H9 (cell line): ENCODE results near the gene PJVK. TPM values are rescaled to one million over a fixed set of nuclear protein-coding genes. Genes with fewer than 3 reads are reported as not detected.
"Not testable (repeated sequence)": the region's sequence is repeated elsewhere in the genome, so short reads cannot be mapped to it uniquely, and the experiment has no call there.

Experiments
- DNase-seq: peaks from one replicate; pipeline ENCODE4 v3.0.0-alpha.2; 2017
- H2AFZ ChIP-seq: one replicate; pipeline ENCODE4 v1.6.1; 2013; ENCODE audit warnings: mild to moderate bottlenecking, low read length, control low read depth, moderate library complexity
- H2AK5ac ChIP-seq: 2 replicates; pipeline ENCODE4 v1.6.1; 2013; ENCODE audit warnings: low read length, control low read depth, mixed read lengths; ENCODE audit not compliant: insufficient read length
- H2BK120ac ChIP-seq: one replicate; pipeline ENCODE4 v1.6.1; 2013; ENCODE audit warnings: low read depth, mild to moderate bottlenecking, low read length, control low read depth, inconsistent platforms; ENCODE audit not compliant: poor library complexity, severe bottlenecking
- H2BK12ac ChIP-seq: 2 replicates; pipeline ENCODE4 v1.6.1; 2013; ENCODE audit warnings: low read length, control low read depth, mixed read lengths, low read depth; ENCODE audit not compliant: insufficient read length
- H2BK15ac ChIP-seq: 2 replicates; pipeline ENCODE4 v1.6.1; 2013; ENCODE audit warnings: low read depth, low read length, control low read depth
- H2BK20ac ChIP-seq: one replicate; pipeline ENCODE4 v1.6.1; 2013; ENCODE audit warnings: low read depth, mild to moderate bottlenecking, low read length, control low read depth, inconsistent platforms; ENCODE audit not compliant: poor library complexity, severe bottlenecking
- H2BK5ac ChIP-seq: 2 replicates; pipeline ENCODE4 v1.6.1; 2013; ENCODE audit warnings: low read length, control low read depth, mixed read lengths; ENCODE audit not compliant: insufficient read length
- H3K14ac ChIP-seq: 2 replicates; pipeline ENCODE4 v1.6.1; 2013; ENCODE audit warnings: low read length, control low read depth; ENCODE audit not compliant: insufficient read depth
- H3K18ac ChIP-seq: 2 replicates; pipeline ENCODE4 v1.6.1; 2013; ENCODE audit warnings: low read depth, mild to moderate bottlenecking, mixed read lengths, low read length, control low read depth; ENCODE audit not compliant: insufficient read length
- H3K23ac ChIP-seq: 2 replicates; pipeline ENCODE4 v1.6.1; 2013; ENCODE audit warnings: low read length, control low read depth, mixed read lengths, low read depth; ENCODE audit not compliant: insufficient read length
- H3K23me2 ChIP-seq: 2 replicates; pipeline ENCODE4 v1.6.1; 2013; ENCODE audit warnings: low read depth, mild to moderate bottlenecking, mixed read lengths, low read length, control low read depth; ENCODE audit not compliant: insufficient read length, poor library complexity, severe bottlenecking
- H3K27ac ChIP-seq: 2 replicates; pipeline ENCODE4 v1.5.1; 2013; ENCODE audit warnings: low read length, control low read depth, mixed read lengths, low read depth; ENCODE audit not compliant: insufficient read length
- H3K27me3 ChIP-seq: 2 replicates; pipeline ENCODE4 v1.6.1; 2013; ENCODE audit warnings: low read length, control low read depth, inconsistent platforms; ENCODE audit not compliant: insufficient read depth
- H3K4ac ChIP-seq: 2 replicates; pipeline ENCODE4 v1.6.1; 2013; ENCODE audit warnings: low read depth, mild to moderate bottlenecking, control low read depth, inconsistent platforms, low read length, moderate library complexity
- H3K4me1 ChIP-seq: 2 replicates; pipeline ENCODE4 v1.6.1; 2013; ENCODE audit warnings: low read length, control low read depth, inconsistent platforms; ENCODE audit not compliant: insufficient read depth
- H3K4me2 ChIP-seq: 2 replicates; pipeline ENCODE4 v1.6.1; 2013; ENCODE audit warnings: low read length, control low read depth, mixed read lengths; ENCODE audit not compliant: insufficient read length, insufficient read depth
- H3K56ac ChIP-seq: 2 replicates; pipeline ENCODE4 v1.6.1; 2013; ENCODE audit warnings: low read depth, mild to moderate bottlenecking, mixed read lengths, low read length, control low read depth; ENCODE audit not compliant: insufficient read length
- H3K79me1 ChIP-seq: 2 replicates; pipeline ENCODE4 v1.6.1; 2013; ENCODE audit warnings: low read depth, mild to moderate bottlenecking, moderate library complexity, low read length, control low read depth, inconsistent platforms; ENCODE audit not compliant: insufficient read depth, poor library complexity, severe bottlenecking
- H3K79me2 ChIP-seq: 2 replicates; pipeline ENCODE4 v1.6.1; 2013; ENCODE audit warnings: low read length, control low read depth, inconsistent platforms; ENCODE audit not compliant: insufficient read depth
- H3K9ac ChIP-seq: 2 replicates; pipeline ENCODE4 v1.6.1; 2013; ENCODE audit warnings: low read length, control low read depth, mixed read lengths; ENCODE audit not compliant: insufficient read length; ENCODE audit errors: extremely low read depth
- H3K9me3 ChIP-seq: one replicate; pipeline ENCODE4 v1.6.1; 2013; ENCODE audit warnings: low read depth, low read length, inconsistent platforms; ENCODE audit not compliant: control insufficient read depth
- H3T11ph ChIP-seq: one replicate; pipeline ENCODE4 v1.6.1; 2013; ENCODE audit warnings: mild to moderate bottlenecking, low read length, control low read depth, inconsistent platforms
- H4K20me1 ChIP-seq: one replicate; pipeline ENCODE4 v1.6.1; 2013; ENCODE audit not compliant: control insufficient read depth, insufficient read length, insufficient read depth
- H4K5ac ChIP-seq: 2 replicates; pipeline ENCODE4 v1.6.1; 2013; ENCODE audit warnings: low read depth, mild to moderate bottlenecking, mixed read lengths, low read length, control low read depth; ENCODE audit not compliant: insufficient read length
- H4K8ac ChIP-seq: replicated peaks from 2 replicates; pipeline ENCODE4 v1.6.1; 2013; ENCODE audit warnings: low read length, control low read depth, mixed read lengths, low read depth; ENCODE audit not compliant: insufficient read length
- H4K91ac ChIP-seq: 2 replicates; pipeline ENCODE4 v1.6.1; 2013; ENCODE audit warnings: low read depth, mild to moderate bottlenecking, moderate library complexity, mixed read lengths, low read length, control low read depth; ENCODE audit not compliant: insufficient read length
- H3K27ac Mint-ChIP-seq, 3 experiments: 2 replicates in 2 of 3; 3 replicates in 1 of 3; pipeline ENCODE4 v1.8.0; 2020 to 2021; ENCODE audit warnings: mixed read lengths in 3 of 3, mild to moderate bottlenecking in 1 of 3, moderate library complexity in 1 of 3
- H3K27me3 Mint-ChIP-seq: 2 replicates; pipeline ENCODE4 v1.8.0; 2021; ENCODE audit warnings: low read depth, mild to moderate bottlenecking, moderate library complexity, mixed read lengths
- H3K36me3 Mint-ChIP-seq, 3 experiments: 2 replicates in 2 of 3; 3 replicates in 1 of 3; pipeline ENCODE4 v1.8.0; 2020 to 2021; ENCODE audit warnings: low read depth in 3 of 3, mixed read lengths in 3 of 3; ENCODE audit not compliant: insufficient read depth in 1 of 3
- H3K4me1 Mint-ChIP-seq, 2 experiments: 2 replicates each; pipeline ENCODE4 v1.8.0; 2020; ENCODE audit warnings: mixed read lengths in 2 of 2
- H3K4me3 Mint-ChIP-seq, 2 experiments: 2 replicates in 1 of 2; 3 replicates in 1 of 2; pipeline ENCODE4 v1.8.0; 2020 to 2021; ENCODE audit warnings: mild to moderate bottlenecking in 2 of 2, mixed read lengths in 2 of 2, moderate library complexity in 1 of 2
- H3K9me3 Mint-ChIP-seq, 2 experiments: 2 replicates in 1 of 2; 3 replicates in 1 of 2; pipeline ENCODE4 v1.8.0; 2020; ENCODE audit warnings: mild to moderate bottlenecking in 2 of 2, mixed read lengths in 2 of 2, moderate library complexity in 1 of 2
- CTCF ChIP-seq: fragments of 200-600 bp; sonication (generic); conservative IDR thresholded peaks from 3 replicates; pipeline ENCODE4 v1.8.0; 2021; ENCODE audit warnings: antibody characterized with exemption, mild to moderate bottlenecking
- WGBS: extraction: QIAGEN DNeasy Blood & Tissue Kit; methylation state at CpG from one replicate; pipeline ENCODE4 v1.1.7; 2013; ENCODE audit warnings: missing lambda C conversion rate, low lambda C conversion rate, mixed read lengths; ENCODE audit not compliant: insufficient read length; ENCODE audit errors: extremely low coverage; 5-methylcytosine and 5-hydroxymethylcytosine counted together
- total RNA-seq: library from RNA; stranded (reverse); gene quantifications from 2 replicates; pipeline ENCODE4 v1.2.1, GENCODE V29; 2021

The PJVK gene
- total RNA-seq, 1 experiment from 2014 or later, result 4.7 TPM

GRCh38 chr2:178469219-178469849 lies 18.2 kb downstream of the PJVK start:
- Histone ChIP-seq H2BK12ac (no peak overlapping the region), H3K9me3 (no peaks in the 10 kb centered on the region), H4K20me1 (no peaks in the 10 kb centered on the region), H2BK5ac (no peak overlapping the region), H3K18ac (no peak overlapping the region), H3K4ac (no peak overlapping the region), H3K4me2 (no peak overlapping the region), H3K79me2 (no peaks in the 10 kb centered on the region), H3K23ac (no peak overlapping the region), H3K23me2 (no peaks in the 10 kb centered on the region), H3K79me1 (no peaks in the 10 kb centered on the region), H3K14ac (no peak overlapping the region), H3K4me1 (no peaks in the 10 kb centered on the region), H2BK120ac (no peak overlapping the region), H4K91ac (no peak overlapping the region), H3K9ac (no peak overlapping the region), H3T11ph (no peak overlapping the region), H2AK5ac (no peak overlapping the region), H2AFZ (no peak overlapping the region), H4K5ac (no peak overlapping the region), H3K27ac (no peak overlapping the region), H2BK15ac (no peak overlapping the region), H4K8ac (no peak overlapping the region), H3K27me3 (no peaks in the 10 kb centered on the region), H3K56ac (no peak overlapping the region), H2BK20ac (no peak overlapping the region)
- WGBS, result no CpG with 5 or more reads among the region's 7 CpGs
- TF ChIP-seq CTCF, result no peak
- Mint-ChIP-seq H3K27ac (no peak overlapping the region), H3K27me3 (no peaks in the 10 kb centered on the region), H3K9me3 (no peaks in the 10 kb centered on the region), H3K4me1 (0 out of 4 replicates have a peak, but pooled peaks cover 0 to 4% of the 10 kb centered on the region in 2 experiments), H3K36me3 (no peaks in the 10 kb centered on the region), H3K4me3 (no peak overlapping the region)
- no peak for DNase-seq

GRCh38 chr2:178471313-178471712 lies 20.1 kb downstream of the PJVK start:
- not testable (repeated sequence) for DNase-seq, H3K79me2 ChIP-seq, H2BK5ac ChIP-seq, H4K91ac ChIP-seq, H2BK12ac ChIP-seq, H4K5ac ChIP-seq, H3K9me3 Mint-ChIP-seq, H3K18ac ChIP-seq, H2BK20ac ChIP-seq, H2BK120ac ChIP-seq, H4K8ac ChIP-seq, H3K27me3 Mint-ChIP-seq, H3K79me1 ChIP-seq, H3K4me3 Mint-ChIP-seq, H3K9me3 ChIP-seq, H3K4me1 Mint-ChIP-seq, H3K4ac ChIP-seq, H3K27ac ChIP-seq, H3K4me1 ChIP-seq, H2AFZ ChIP-seq, H3T11ph ChIP-seq, H3K9ac ChIP-seq, H3K23ac ChIP-seq, H3K56ac ChIP-seq, H2BK15ac ChIP-seq, H3K4me2 ChIP-seq, H3K36me3 Mint-ChIP-seq, H2AK5ac ChIP-seq, H3K27me3 ChIP-seq, H3K14ac ChIP-seq, H4K20me1 ChIP-seq, H3K23me2 ChIP-seq, H3K27ac Mint-ChIP-seq
- WGBS, result no CpG with 5 or more reads among the region's 5 CpGs
